HG02852 (cell line): Measurements from ENCODE around the gene ABRAXAS1.
"Not testable (repeated sequence)": the region's sequence is repeated elsewhere in the genome, so short reads cannot be mapped to it uniquely, and the experiment has no call there.

ENCODE experiments used
- ATAC-seq: cut with Tn5 transposase; IDR thresholded peaks from one replicate; pipeline ENCODE4 v1.9.1; 2021; ENCODE audit warnings: mild to moderate bottlenecking, moderate library complexity; ENCODE audit not compliant: unreplicated experiment

Gene ABRAXAS1

DNA sequence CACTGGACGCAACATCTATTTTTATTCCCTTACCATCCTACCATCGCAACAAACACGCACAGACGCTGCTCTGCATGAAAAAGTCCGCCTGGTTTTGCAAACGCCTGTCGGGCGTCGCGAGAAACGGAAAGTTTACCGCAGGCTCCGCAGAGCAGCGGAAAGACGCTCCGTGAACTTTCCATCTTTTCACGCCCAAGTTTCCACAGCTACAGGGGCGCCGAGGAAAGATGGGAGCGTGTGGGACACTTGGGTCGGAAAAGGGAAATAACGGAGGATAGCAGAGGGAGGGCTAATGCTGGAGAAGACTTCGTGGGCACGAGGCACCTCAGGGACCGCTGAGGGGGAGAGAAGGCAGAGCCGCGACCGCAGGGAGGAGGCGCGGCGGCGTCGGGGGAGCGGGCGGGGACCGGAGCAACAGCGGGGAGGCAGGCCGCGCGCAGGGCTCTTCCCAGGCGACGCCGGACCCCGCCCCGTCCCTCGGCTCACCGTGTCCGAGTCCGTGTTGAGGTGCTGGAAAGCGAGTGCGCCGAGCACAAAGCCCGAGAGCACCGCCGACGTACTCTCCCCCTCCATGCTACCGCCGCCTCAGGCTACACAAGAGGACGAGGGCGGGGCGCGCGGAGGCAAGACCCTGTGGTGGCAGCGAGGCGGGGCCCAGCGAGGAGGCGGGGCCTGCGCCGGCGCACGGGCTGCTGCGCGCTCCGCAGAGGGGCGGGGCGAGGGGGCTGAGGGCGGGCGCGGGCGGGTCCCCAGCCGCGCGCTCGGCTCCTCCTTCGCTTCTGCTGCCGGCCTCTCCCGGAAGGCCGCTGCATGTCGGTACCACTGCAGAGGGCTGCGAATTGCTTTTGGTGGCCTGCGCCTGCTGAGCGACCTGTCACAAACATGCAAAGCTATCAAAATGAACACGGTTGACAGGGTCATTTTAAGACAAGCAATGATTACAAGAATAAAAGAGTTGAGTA, at the start of gene ABRAXAS1:
Gene ABRAXAS1 (minus strand): TSS at position 601 of the 962 bp plus-strand sequence. CDS start 28 bp downstream, at position 573.
- peak; percentile 95 for ATAC-seq

DNA sequence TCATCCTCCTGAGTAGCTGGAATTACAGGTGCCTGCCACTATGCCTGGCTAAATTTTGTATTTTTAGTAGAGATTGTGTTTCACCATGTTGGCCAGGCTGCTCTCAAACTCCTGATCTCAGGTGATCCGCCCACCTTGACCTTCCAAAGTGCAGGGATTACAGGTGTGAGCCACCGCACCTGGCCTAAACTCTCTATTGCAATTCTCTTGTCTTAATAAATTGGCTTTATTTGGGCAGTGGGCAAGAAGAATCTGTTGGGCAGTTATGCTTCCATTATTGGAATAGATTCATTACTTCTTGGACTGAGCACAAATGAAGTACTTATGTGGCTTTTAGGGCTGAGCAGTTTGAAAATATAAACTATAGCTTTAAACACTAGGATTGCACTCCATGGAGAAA, 42.8 kb upstream of the ABRAXAS1 start:
- no peak for ATAC-seq

DNA sequence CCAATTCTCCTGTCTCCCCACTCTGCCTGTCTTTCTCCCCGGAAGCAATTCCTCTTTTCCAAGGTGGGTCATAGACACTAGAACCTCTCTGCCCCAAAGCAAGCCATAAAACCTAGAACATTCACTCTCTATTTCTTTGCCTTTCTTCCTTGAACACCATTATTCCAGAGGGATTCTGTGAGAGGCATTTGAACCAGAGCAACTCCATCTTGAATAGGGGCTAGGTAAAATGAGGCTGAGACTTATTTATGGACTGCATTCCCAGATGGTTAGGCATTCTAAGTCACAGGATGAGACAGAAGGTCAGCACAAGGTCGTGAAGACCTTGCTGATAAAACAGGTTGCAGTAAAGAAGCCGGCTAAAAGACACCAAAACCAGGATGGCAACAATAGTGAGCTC, 37.3 kb upstream of the ABRAXAS1 start:
- ATAC-seq, result no peak

DNA sequence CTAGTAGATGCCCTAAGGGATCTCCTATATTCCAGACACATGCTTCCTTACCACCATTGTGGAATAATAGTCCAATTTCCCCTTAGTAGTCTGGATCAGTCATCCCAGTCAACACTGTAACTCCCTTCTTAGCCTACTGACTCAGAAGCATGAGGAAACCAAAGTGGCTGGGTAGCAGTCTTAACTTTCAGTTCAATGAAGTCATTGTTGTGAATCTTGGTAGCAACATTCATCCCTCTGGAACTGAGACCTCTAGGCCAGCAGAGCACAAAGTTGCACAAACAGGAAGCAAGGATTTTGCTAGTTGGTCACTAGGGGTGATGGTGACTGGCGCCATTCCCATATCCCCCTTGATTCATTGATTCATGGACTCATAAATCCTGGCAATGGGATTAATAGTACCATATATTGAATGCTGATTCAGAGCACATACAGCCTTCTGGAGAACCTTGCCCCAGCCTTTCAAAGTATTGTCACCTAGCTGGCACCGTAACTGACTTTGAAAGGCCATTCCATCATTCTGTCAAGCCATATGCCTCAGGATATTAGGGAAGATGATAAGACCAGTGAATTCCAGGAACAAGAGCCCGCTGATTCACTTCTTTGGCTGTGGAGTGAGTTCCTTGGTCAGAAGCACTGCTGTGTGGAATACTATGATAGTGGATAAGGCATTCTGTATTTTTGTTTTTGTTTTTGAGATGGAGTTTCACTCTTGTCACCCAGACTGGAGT, 31.3 kb upstream of the ABRAXAS1 start:
- ATAC-seq, result no peak

DNA sequence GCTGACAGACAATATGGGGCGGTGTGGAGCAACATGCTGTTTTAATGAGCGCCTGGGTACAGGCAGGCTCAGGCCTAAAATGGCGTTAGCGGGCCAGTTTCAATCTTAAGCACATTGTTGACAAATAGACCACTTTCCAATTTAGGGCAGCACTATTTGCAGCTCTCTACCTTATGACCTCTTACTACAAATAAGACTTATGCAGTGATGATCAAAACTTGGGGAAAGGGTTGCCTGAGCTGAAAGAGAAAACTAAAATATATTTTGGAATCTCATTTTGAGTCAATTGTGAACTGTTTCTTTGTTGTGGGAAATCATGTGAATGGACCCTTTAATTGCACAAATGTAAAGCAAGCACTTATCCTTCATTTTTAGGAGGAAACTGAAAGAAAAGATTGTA, 25.5 kb upstream of the ABRAXAS1 start:
- ATAC-seq, result no peak

DNA sequence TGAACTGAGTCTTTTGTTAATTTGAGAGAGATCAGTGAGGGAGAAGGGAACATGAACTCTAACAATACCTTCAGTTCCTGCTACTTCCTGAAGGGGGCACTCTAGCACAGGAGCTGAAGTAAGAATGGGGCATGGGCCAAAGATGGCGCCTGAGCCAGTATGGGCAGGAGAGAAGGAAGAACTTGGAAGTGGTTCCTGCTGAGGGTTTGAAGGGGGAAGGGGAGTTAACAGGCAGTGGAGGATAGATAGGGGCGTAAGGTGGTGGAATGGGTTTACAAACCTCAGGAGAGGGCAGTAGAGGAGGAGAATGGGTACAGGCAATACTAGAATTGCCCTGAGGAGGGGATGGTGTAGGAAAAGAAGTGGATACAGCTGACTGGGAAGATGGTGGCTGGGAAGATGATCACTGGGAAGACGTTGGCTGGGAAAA, 24.3 kb upstream of the ABRAXAS1 start:
- ATAC-seq, result not testable (repeated sequence)

DNA sequence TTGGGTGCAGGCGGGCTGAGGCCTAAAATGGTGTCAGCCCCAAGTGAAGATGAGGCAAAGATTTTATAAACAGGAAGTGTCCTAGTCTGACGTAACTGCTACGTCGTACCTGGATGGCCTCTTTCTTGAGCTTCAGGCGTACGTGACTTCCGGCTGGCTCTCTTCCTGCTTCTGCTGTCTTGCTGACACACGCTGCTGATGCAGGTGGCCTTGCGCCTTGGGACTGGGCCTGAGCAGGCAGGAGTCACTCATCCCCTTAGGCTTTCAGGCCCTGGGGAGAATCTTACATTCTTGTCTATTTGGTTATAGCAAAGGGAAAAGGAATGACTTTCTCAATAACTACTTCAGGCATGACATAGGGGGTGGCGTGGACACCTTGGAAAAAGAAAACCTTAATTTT, 20.1 kb upstream of the ABRAXAS1 start:
- ATAC-seq, result no peak

DNA sequence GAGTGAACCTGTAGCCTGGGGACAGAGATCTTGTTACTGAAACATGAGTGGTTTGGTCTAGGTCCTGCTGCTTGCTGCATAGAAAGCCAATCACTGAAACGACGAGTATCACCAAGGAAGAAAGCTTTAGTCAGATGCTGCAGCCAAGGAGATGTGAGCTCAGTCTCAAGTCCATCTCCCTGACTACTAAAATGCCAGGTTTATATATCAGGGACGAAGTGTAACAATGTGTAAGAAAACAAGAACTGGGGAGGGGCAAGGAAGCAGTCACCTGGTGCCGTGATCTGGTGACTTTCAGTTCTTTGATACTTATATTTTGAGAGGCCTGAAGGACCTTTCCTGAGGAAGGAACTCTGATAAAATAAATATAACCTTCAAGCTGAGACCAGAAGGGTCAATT, 19.6 kb upstream of the ABRAXAS1 start:
- ATAC-seq, result no peak

DNA sequence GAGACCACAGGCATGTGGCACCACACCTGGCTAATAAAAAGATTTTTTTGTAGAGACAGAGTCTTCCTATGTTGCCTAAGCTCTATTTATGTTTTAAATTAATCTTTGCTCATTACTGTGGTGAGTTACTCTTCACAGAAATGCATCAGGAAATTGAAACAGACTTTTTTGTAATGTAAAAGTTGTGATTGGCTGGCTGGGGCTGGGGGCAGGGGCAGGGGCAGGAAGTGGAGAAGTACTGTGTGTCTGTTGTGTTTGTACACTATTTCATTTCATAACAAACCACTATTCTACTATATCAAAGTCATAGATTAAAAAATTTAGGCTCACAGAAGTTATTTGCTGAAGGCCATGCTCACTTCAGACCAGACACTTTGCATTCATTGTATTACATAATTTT, 19.1 kb upstream of the ABRAXAS1 start:
- ATAC-seq, result no peak

DNA sequence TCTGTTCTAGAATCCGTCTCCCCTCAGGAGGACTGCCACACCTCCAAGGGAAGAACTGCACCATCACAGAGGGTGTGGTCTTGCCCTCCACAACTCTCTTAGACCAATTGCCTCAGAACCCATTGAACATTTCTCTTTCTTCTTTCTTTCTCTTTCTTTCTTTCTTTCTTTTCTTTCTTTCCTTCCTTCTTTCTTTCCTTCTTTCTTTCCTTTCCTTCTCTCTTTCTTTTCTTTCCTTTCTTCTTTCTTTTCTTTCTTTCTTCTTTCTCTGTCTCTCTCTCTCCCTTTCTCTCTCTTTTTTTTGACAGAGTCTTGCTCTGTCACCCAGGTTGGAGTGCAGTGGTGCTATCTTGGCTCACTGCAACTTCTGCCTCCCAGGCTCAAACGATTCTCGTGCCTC, 16.8 kb upstream of the ABRAXAS1 start:
- ATAC-seq, result not testable (repeated sequence)

DNA sequence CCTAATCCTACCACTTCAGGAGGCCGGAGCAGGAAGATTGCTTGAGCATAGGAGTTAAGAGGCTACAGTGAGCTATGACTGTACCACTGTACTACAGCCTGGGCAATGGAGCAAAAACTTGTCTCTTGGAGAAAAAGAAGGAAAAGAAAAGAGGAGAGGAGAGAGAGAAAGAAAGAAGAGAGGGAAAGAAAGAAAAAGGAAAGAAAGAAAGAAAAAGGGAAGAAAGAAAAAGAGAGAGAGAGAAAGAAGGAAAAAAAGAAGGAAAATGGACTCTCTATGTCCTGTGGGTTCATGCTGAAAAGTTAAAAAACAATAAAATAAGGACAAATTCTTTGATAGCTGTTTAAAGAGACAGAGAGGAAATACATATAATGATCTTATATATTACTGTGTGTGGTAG, 13.3 kb upstream of the ABRAXAS1 start:
- ATAC-seq, result no peak

DNA sequence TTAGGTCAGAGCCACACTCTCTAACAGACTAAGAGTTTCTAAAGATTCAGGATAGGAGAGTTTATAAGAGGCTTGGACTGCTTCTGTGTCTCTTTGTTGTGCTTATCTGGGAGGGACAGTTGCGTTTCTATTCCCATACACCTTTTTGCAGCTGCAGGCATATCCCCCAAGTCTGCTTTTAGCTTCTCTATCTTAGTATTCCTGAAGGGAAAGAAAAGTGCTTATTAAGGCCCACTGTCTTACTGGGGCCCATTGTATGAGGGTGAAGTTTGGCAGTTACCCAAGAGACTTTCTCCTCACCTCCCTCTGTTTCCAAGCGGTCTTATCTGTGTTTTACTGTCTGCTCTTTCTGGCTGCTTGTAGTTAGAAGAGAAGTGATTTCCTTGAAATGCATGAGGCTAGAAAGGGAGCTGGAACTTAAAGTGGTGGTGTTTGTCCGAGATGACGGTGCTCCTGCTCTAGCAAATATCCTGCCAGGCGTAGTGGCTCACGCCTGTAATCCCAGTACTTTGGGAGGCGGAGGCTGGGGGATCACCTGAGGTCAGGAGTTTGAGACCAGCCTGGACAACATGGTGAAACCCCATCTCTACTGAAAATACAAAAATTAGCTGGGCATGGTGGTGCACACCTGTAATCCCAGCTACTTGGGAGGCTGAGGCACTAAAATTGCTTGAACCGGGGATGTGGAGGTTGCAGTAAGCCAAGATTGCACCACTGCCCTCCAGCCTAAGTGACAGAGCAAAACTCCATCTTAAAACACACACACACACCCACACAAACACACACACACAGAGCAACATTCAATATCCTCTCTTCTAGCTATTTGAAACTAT, 11.4 kb upstream of the ABRAXAS1 start:
- not testable (repeated sequence) for ATAC-seq

DNA sequence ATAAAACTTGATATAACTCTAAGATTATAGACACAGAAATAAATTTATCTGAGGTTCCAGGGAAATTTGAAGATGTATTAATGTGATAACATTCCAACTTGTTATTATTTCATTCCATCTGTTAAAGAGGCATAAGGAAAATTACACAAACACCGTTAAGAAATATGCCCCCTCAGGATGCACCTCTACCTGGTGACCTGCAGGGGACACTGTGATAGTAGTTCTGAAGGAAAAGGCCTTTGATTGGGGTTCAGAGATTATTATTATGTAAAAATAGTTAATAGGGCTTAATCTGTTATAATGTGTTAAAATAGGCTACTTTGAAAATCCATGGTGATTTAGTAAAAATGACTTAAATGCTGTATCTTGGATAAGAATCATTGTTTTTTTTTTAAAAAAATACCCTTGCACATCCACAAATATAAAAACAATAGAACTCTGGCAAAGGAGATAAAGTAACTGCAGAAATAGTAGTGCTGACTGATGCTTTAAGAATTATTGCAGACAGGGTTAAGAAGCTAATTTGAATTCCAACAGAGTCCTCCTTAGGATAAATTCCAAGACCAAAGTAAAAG, 6.1 kb upstream of the ABRAXAS1 start:
- ATAC-seq, result peak; percentile 75

DNA sequence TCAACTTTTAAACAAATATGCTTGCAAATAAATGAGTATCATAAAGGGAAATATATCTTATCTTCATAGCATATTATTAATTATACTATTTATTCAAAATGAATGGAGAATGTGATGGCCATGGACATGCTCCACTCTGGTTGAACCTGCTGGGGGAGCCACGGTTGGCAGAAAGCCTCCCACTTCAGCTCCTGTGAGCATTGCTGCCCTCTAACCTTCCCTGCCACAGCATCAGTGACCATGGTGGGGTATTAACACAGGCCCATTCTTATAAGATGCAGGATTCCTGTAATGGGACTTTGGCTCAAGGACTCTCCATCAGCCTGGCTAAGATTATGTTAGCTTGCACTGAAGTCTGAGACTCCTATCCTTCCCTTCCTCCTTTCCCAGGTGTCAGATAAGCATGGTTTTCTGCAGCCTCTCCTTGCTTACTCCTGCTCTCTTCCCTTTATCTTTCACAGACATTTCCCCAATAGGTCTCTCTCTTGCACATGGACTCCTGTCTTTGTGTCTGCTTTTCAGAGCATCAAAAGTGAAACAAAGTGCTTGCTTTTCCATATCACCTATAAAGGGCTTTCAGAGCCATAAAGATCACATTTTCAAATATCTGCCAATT, 4.9 kb upstream of the ABRAXAS1 start:
- ATAC-seq, result no peak

DNA sequence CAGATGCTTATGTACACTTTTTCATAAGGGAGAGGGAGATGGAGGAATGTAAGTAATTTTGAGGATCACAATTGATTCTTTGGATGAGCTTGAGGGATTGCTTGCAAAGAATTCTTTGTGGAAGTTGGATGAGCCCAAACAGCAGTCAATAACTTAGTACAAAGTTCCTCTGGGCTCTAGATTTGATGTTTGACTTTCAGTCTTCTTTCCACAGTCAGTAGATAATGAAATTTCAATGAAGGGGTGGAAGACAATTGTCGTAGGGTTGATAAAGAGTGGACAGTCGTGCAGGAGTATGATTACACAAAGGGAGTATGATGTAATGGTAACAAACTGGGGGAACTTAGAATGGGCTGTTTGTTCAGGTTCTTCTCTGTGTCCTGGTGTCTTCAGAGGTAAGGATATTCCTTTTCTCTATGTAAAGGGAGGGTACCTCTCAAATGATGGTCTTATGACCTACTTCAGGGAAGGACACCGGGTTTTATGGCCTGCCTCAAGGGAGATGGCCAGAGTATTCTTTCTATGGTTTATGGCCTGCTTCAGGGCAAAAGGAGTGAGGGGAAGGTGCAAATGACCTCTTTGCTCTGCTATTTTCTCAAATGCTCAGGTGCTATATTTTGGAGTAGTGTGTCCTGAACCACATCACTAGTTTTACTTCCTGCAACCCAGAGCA, 1.7 kb upstream of the ABRAXAS1 start:
- ATAC-seq, result no peak

DNA sequence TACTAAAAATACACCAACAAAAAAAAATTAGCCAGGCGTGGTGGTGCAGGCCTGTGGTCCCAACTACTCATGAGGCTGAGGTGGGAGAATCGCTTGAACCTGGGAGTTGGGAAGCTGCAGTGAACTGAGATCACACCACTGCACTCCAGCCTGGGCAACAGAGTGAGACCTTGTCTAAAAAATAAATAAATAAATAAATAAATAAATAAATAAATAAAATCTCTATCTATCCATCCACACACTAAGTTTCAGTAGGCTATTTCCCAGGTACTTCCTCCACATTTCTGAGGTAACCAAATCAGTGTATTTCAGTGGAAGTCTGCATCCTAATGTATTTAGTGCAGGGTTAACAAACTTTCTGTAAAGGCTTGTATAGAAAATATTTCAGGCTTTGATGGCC, 10.9 kb downstream of the ABRAXAS1 start:
- ATAC-seq, result no peak

DNA sequence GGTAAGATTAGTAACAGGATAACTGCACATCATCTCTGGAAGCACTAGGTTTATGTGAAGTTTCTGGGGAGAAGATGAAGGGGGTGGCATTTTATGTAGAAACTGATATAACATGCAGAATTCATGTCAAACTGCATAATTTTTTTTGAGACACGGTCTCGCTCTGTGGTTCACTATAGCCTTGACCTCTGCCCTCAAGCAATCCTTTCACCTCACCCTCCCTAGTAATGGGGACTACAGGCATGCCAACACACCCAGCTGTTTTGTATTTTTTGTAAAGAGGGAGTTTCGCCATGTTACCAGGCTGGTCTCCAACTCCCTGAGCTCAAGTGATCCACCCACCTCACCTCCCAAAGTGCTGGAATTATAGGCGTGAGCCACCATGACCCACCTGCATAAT, 11.5 kb downstream of the ABRAXAS1 start:
- no peak for ATAC-seq

DNA sequence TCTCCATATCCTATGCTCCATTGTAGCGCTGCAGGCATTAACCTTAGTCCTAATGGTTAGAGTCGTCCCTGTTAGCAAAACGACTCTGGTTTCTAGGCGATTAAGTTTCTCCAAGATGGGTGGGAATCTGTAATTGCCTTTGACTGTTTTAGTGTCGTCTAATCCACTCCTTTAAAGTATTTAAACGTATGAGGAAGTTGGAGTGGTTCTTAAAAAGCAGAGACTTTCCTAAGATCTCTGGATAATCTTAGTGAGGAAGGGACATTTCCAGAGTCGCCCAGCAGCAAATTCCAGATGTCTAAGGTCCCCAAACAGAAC, 28.8 kb downstream of the ABRAXAS1 start:
- ATAC-seq, result no peak

DNA sequence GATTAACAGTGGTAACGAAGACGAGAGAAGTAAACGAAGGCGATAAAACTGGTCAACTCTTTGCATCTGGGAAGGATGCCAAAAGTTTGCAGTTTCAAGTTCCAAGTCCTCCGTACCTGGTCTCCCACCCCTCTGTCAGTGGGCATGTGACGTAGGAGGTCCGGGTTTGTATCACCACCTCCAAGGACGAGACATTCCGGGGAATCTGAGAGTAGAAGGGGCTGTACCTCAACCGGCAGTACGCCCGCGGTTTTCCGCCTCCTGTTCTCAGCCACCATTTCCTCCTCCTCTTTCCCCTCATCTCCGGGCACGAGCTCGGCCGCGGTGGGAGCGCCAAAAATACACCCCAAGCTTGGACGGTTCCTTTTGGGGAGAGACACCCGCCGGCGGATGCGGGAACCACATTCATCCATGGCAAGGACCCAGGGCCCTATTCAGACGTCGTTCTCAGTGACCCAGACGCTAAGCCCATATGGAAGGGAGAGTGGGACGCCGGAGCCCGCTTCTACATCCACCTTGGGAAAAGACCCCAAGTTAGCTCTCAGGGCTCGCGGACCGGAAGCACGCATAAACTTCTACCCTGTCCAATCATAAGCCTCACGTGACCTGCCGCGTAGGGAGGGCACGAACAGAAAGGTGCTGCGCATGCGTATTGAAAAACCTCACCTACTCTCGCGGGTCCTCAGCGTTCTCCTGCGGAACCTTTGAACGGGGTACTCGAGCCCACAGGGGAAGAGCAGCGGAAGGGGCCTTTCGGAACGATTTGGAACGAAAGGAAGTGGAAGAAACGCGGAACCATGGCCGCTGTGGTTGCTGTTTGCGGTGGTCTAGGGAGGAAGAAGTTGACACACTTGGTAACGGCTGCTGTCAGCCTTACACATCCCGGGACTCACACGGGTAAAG, 29.4 kb downstream of the ABRAXAS1 start, which contains the start of the genes HELQ and MRPS18C:
Gene HELQ (minus strand): TSS at position 543 of the 903 bp plus-strand sequence. CDS start 130 bp downstream, at position 413.
Gene MRPS18C (plus strand): TSS at position 778 of the 903 bp plus-strand sequence. CDS start 20 bp downstream, at position 798.
- ATAC-seq, result peak; percentile 93
